ENCODE measurements around the gene WAS.

- TF ChIP-seq CTCF (IDR thresholded peaks at IDR 0.05) (no peak), POLR2A (IDR thresholded peaks at IDR 0.05) (no peak)
Measured at GRCh38 chrX:48736303-48736702, 52.7 kb downstream of the WAS start.
